ENCODE data around the gene PDZD11. TPM values are rescaled to one million over a fixed set of nuclear protein-coding genes. Genes with fewer than 3 reads are reported as not detected.

PDZD11 gene
- total and polyA plus RNA-seq, 2 donors (not counting 3 experiments of a cell fraction or from before 2014, with no cell fraction given), result 45.6 to 76.0 TPM

GRCh38 chrX:70241501-70241900, 48.2 kb downstream of the PDZD11 start:
- no peak for FAIRE-seq
- dilution Hi-C loops (cut with MboI; ENCODE audit: extremely low pct_ligation_motif_present, low sequenced_read_pairs), result no loop called here
- POLR2A ChIA-PET, result no interaction called here

More at GRCh38 chrX:70241501-70241900, 48.2 kb downstream of the PDZD11 start:
- Histone ChIP-seq H3K9me1 (replicated peaks; ENCODE audit: control insufficient read depth, extremely low read depth, insufficient read depth, low read length) (no peaks in the 10 kb centered on the region), H3K9ac (replicated peaks; ENCODE audit: extremely low read depth, insufficient read depth, low read length) (no peak overlapping the region), H3K27ac (ENCODE audit: insufficient read depth, low read depth, low read length) (no peak overlapping the region), H3K4me1 (ENCODE audit: control insufficient read depth, extremely low read depth, insufficient read depth, low read length) (no peaks in the 10 kb centered on the region), H3K27me3 (ENCODE audit: control insufficient read depth in 2 of 2, insufficient read depth in 2 of 2, low read length in 2 of 2) (no peaks in the 10 kb centered on the region), H3K4me3 (replicated peaks in 1 of 3; ENCODE audit: insufficient read depth in 1 of 3, low read depth in 1 of 3, low read length in 3 of 3) (no peak overlapping the region), H3K79me2 (ENCODE audit: control insufficient read depth, insufficient read depth, low read length) (no peaks in the 10 kb centered on the region), H4K20me1 (replicated peaks; ENCODE audit: control insufficient read depth, extremely low read depth, insufficient read depth, low read length) (no peaks in the 10 kb centered on the region), H3K9me3 (replicated peaks; ENCODE audit: control insufficient read depth, insufficient read depth, low read length) (no peaks in the 10 kb centered on the region), H3K4me2 (ENCODE audit: insufficient read depth, low read length) (no peak overlapping the region), H3K36me3 (ENCODE audit: control insufficient read depth in 2 of 2, extremely low read depth in 1 of 2, insufficient read depth in 2 of 2, low read length in 2 of 2) (no peaks in the 10 kb centered on the region), H2AFZ (ENCODE audit: low read depth, low read length) (no peak overlapping the region)
- no TSS peak for BruUV-seq (replicated peaks)
- intact Hi-C loops (cut with micrococcal nuclease), result no loop called here
- no peak for DNase-seq (ENCODE audit: low read depth, low spot score)
- CTCF ChIA-PET, result no interaction called here
- TF ChIP-seq FOS (IDR thresholded peaks at IDR 0.05; ENCODE audit: borderline replicate concordance, insufficient read depth, low read length) (no peak), MAX (IDR thresholded peaks at IDR 0.05; ENCODE audit: insufficient read depth, insufficient read length) (no peak), EZH2 (IDR thresholded peaks at IDR 0.05; ENCODE audit: borderline replicate concordance, low read depth, low read length, severe bottlenecking) (no peak), POLR2A (IDR thresholded peaks at IDR 0.05; ENCODE audit: low read depth, low read length) (no peak), CTCF (IDR thresholded peaks at IDR 0.05; ENCODE audit: extremely low read depth in 1 of 2, insufficient read depth in 1 of 2, low read depth in 1 of 2, low read length in 2 of 2) (no peak), POLR2AphosphoS5 (IDR thresholded peaks at IDR 0.05; ENCODE audit: insufficient read depth, low read depth, low read length) (no peak), MYC (IDR thresholded peaks at IDR 0.05; ENCODE audit: low read depth, low read length) (no peak), JUN (IDR thresholded peaks at IDR 0.05; ENCODE audit: borderline replicate concordance, insufficient read depth, insufficient read length, low read depth) (no peak), GATA2 (IDR thresholded peaks at IDR 0.05; ENCODE audit: insufficient read depth, insufficient read length, low read depth, low read length) (no peak)
